GM10847 (cell line): ENCODE measurements around the gene MPND.

ENCODE experiments used
- POLR2A ChIP-seq: IDR thresholded peaks from 2 replicates; pipeline ENCODE4 v1.6.1; 2011; ENCODE audit not compliant: insufficient read length; ENCODE audit errors: extremely low read depth

Gene MPND

GRCh38 chr19:4328243-4328990, 14.9 kb upstream of the MPND start:
- TF ChIP-seq POLR2A: peak; percentile 73

GRCh38 chr19:4329858-4330257, 13.5 kb upstream of the MPND start:
- no peak for TF ChIP-seq POLR2A

- TF ChIP-seq POLR2A: no peak
These were observed 8.3 kb upstream of the MPND start for GRCh38 chr19:4334929-4335570.

- no peak for TF ChIP-seq POLR2A
These were observed 5.4 kb upstream of the MPND start for GRCh38 chr19:4337906-4338440.

GRCh38 chr19:4338441-4339355, 4.7 kb upstream of the MPND start, which contains the start of gene STAP2:
Gene STAP2 (minus strand): TSS chr19:4338827. CDS start chr19:4338753, 74 bp downstream.
- TF ChIP-seq POLR2A: peak; percentile 21

- no peak for TF ChIP-seq POLR2A
These were observed 1.1 kb upstream of the MPND start for GRCh38 chr19:4342314-4342614.

- peak; percentile 84 for TF ChIP-seq POLR2A
These were observed 570 bp upstream of the MPND start for GRCh38 chr19:4342615-4343369.

- TF ChIP-seq POLR2A: no peak
These were observed 2.1 kb downstream of the MPND start for GRCh38 chr19:4345342-4346019.

GRCh38 chr19:4346020-4346383, 2.6 kb downstream of the MPND start:
- TF ChIP-seq POLR2A: no peak

- TF ChIP-seq POLR2A: no peak
These were observed 4.2 kb downstream of the MPND start for GRCh38 chr19:4347521-4347920.

GRCh38 chr19:4350111-4350510, 6.7 kb downstream of the MPND start:
- TF ChIP-seq POLR2A: no peak

- TF ChIP-seq POLR2A: no peak
These were observed 7.4 kb downstream of the MPND start for GRCh38 chr19:4350726-4351125.

- no peak for TF ChIP-seq POLR2A
These were observed 9.3 kb downstream of the MPND start for GRCh38 chr19:4352701-4353121.

- TF ChIP-seq POLR2A: no peak
These were observed 10.9 kb downstream of the MPND start for GRCh38 chr19:4354282-4354681.
